Uterus (tissue), 2 donors: ENCODE results near the gene NIPAL1.

Source experiments
- CTCF ChIP-seq, 4 experiments: fragments of 200-600 bp in 2 of 4; fragments of 450-650 bp in 2 of 4; sonication (generic) in 2 of 4; IDR thresholded peaks; one replicate each; pipeline ENCODE4 v1.5.1; 2016 to 2019; ENCODE audit warnings: antibody characterized with exemption in 4 of 4, mild to moderate bottlenecking in 2 of 4, moderate library complexity in 1 of 4
- POLR2A ChIP-seq, 2 donors: fragments of 450-650 bp; IDR thresholded peaks; one replicate each; pipeline ENCODE4 v1.6.1; 2016; ENCODE audit warnings: antibody characterized with exemption in 2 of 2, mild to moderate bottlenecking in 1 of 2, moderate library complexity in 1 of 2

GRCh38 chr4:48008021-48008596 lies 8.5 kb upstream of the NIPAL1 start:
- TF ChIP-seq CTCF (IDR thresholded peaks at IDR 0.05): no peak
- no peak for TF ChIP-seq POLR2A (IDR thresholded peaks at IDR 0.05)
